MM.1S (cell line): Measurements from ENCODE around the gene SLC39A8.

Experiments used
- DNase-seq: peaks from one replicate; pipeline ENCODE4 v3.0.0-alpha.2; 2015
- H2AFZ ChIP-seq: fragments of 300-600 bp; sonication (generic); 2 replicates; pipeline ENCODE4 v1.6.0; 2016; ENCODE audit warnings: antibody characterized with exemption, low read length
- H3F3A ChIP-seq: fragments of 300-600 bp; sonication (generic); 2 replicates; pipeline ENCODE4 v1.6.1; 2016; ENCODE audit warnings: mild to moderate bottlenecking, antibody characterized with exemption, low read length, moderate library complexity, mixed read lengths; ENCODE audit not compliant: insufficient read depth
- H3K27ac ChIP-seq: fragments of 300-600 bp; sonication (generic); 2 replicates; pipeline ENCODE4 v1.5.1; 2016; ENCODE audit warnings: mild to moderate bottlenecking, low read length
- H3K27me3 ChIP-seq: fragments of 300-600 bp; sonication (generic); replicated peaks from 2 replicates; pipeline ENCODE4 v1.6.0; 2016; ENCODE audit warnings: low read length; ENCODE audit not compliant: insufficient read depth
- H3K36me3 ChIP-seq: fragments of 300-600 bp; sonication (generic); replicated peaks from 2 replicates; pipeline ENCODE4 v1.6.1; 2016; ENCODE audit warnings: mild to moderate bottlenecking, low read length, mixed read lengths; ENCODE audit not compliant: insufficient read depth
- H3K4me1 ChIP-seq: fragments of 300-600 bp; sonication (generic); 2 replicates; pipeline ENCODE4 v1.6.1; 2016; ENCODE audit warnings: low read length, mixed read lengths
- H3K4me2 ChIP-seq: fragments of 300-600 bp; sonication (generic); 2 replicates; pipeline ENCODE4 v1.6.0; 2016; ENCODE audit warnings: low read depth, low read length
- H3K4me3 ChIP-seq: fragments of 300-600 bp; sonication (generic); 2 replicates; pipeline ENCODE4 v1.5.1; 2016; ENCODE audit warnings: low read length, mixed read lengths
- H3K79me2 ChIP-seq: fragments of 300-600 bp; sonication (generic); 2 replicates; pipeline ENCODE4 v1.6.1; 2016; ENCODE audit warnings: mixed run types, low read length, mixed read lengths
- H3K9ac ChIP-seq: fragments of 300-600 bp; sonication (generic); 2 replicates; pipeline ENCODE4 v1.6.1; 2016; ENCODE audit warnings: low read length, mixed read lengths
- H3K9me2 ChIP-seq: fragments of 300-600 bp; sonication (generic); replicated peaks from 2 replicates; pipeline ENCODE4 v1.6.1; 2016; ENCODE audit warnings: mild to moderate bottlenecking, low read length, mixed read lengths; ENCODE audit not compliant: insufficient read depth
- H3K9me3 ChIP-seq: fragments of 300-600 bp; sonication (generic); replicated peaks from 2 replicates; pipeline ENCODE4 v1.6.1; 2016; ENCODE audit warnings: mild to moderate bottlenecking, low read length, mixed read lengths; ENCODE audit not compliant: insufficient read depth
- H4K20me1 ChIP-seq: fragments of 300-600 bp; sonication (generic); 2 replicates; pipeline ENCODE4 v1.6.1; 2016; ENCODE audit warnings: mild to moderate bottlenecking, low read length, moderate library complexity, mixed read lengths; ENCODE audit not compliant: insufficient read depth
- CTCF ChIP-seq: fragments of 300-600 bp; sonication (generic); IDR thresholded peaks from 2 replicates; pipeline ENCODE4 v1.5.1; 2016; ENCODE audit warnings: antibody characterized with exemption, low read length, mixed read lengths
- EZH2 ChIP-seq: fragments of 300-600 bp; sonication (generic); optimal IDR thresholded peaks from 2 replicates; pipeline ENCODE3; 2017; ENCODE audit warnings: low read depth, mild to moderate bottlenecking, antibody characterized with exemption, low read length, mixed read lengths
- EZH2phosphoT487 ChIP-seq: fragments of 300-600 bp; sonication (generic); IDR thresholded peaks from 2 replicates; pipeline ENCODE4 v1.6.1; 2018; ENCODE audit warnings: antibody characterized with exemption, low read length

Gene SLC39A8

DNA sequence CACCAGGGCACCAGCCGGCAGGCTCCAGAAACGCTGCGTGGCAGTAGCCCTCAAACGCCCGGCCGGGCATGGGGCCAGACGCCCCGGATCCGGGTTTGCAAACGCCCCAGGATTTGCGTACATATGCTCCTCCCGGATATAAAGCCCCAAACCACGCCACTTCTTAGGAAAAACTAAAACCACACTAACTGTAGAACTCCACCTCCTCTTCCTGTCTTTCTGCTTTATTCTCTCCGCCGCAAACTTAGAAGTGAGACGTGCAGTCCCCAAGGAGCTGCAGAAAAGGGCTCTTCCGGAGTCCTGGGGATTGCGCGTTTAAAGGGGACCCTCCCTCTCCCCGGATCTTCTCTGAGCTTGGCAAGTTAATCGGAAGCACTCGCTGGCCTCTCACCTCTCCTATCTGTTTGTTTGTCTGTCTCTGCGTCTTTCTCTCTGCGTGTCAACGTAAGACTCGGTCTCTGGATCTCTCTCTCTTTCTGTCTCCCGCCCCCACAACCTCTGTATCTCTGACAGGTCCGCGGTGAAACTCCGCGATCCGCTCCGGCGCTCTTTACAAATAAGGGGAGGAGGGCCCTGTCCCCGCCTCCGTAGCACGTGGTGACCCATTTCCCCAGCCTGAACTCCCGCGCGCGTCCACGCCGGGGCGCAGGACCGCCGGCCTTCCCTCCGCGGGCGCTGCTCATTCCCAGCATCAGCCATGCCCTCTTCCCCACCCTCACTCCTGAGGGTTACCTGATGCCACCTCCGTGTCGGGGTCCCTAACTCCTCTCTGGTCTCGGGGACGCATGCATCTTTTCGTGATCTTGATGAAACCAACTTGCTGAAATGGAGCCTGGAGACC, at the start of gene SLC39A8:
TSS of gene SLC39A8 (minus strand) at position 529 of the 841 bp plus-strand sequence. CDS start 820 bp downstream, outside the sequence.
- DNase-seq, result peak; percentile 92
- Histone ChIP-seq H3K27ac (peak within 1 kb of the TSS; percentile 92), H2AFZ (peak within 1 kb of the TSS; percentile 83), H3K9ac (peak within 1 kb of the TSS; percentile 77), H3F3A (peaks cover 25% of the 10 kb centered on the region), H3K9me3 (no peaks in the 10 kb centered on the region), H3K36me3 (no peaks in the 10 kb centered on the region), H3K4me3 (peak within 1 kb of the TSS; percentile 78), H3K4me1 (peaks cover 25% of the 10 kb centered on the region; the same call in 1 of the 2 replicates), H3K27me3 (no peaks in the 10 kb centered on the region), H4K20me1 (no peaks in the 10 kb centered on the region), H3K4me2 (peak within 1 kb of the TSS; percentile 79), H3K9me2 (no peaks in the 10 kb centered on the region), H3K79me2 (peaks cover 39% of the 10 kb centered on the region)
- no peak for TF ChIP-seq EZH2phosphoT487
- TF ChIP-seq CTCF, result peak; percentile 81
- no peak for TF ChIP-seq EZH2

DNA sequence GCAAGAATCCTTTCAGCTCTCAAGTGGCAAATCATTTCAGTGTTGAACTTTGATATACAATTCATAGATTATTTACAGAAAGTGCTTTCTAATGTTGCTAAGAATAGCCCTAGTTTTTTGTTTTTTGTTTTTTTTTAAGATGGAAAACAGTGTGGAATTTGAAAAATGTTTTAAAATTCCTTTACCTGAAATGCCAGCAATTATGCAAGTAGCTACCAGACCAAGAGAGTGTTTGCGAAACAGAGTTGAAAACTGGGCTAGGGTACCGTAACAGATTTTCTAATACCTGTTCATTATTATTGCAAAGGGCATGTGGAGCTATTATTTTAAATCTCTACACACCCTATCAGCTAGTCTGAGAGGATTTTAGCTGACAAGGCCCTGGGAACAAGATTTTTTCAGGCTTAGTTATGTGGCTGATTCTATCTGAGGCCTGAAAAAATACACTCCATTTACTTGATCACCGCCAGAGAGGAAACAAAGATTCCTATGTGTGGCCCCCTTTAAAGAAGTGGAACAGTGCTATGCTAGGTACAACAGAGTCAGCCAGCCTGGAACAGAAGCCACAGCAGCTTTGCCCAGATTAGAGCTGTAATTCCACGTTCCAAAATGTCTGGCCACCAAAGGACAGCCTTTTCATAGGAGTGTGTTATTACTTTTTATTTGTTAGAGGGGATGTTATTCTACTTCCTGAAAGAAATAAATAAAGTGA, 46.9 kb upstream of the SLC39A8 start:
- no peaks in the 10 kb centered on the region for H3K79me2 ChIP-seq
- no peaks in the 10 kb centered on the region for H3K9me3 ChIP-seq
- H3K4me2 ChIP-seq, result no peak overlapping the region
- H3K9me2 ChIP-seq, result no peaks in the 10 kb centered on the region
- H2AFZ ChIP-seq, result no peak overlapping the region
- H3K9ac ChIP-seq, result no peak overlapping the region
- H3K27me3 ChIP-seq, result no peaks in the 10 kb centered on the region
- no peak for DNase-seq
- H3F3A ChIP-seq, result no peaks in the 10 kb centered on the region
- H3K27ac ChIP-seq, result no peak overlapping the region
- no peaks in the 10 kb centered on the region for H3K36me3 ChIP-seq
- TF ChIP-seq CTCF, result no peak
- no peak for TF ChIP-seq EZH2
- no peak for TF ChIP-seq EZH2phosphoT487
- H3K4me1 ChIP-seq, result no peaks in the 10 kb centered on the region
- no peak overlapping the region for H3K4me3 ChIP-seq
- no peaks in the 10 kb centered on the region for H4K20me1 ChIP-seq

DNA sequence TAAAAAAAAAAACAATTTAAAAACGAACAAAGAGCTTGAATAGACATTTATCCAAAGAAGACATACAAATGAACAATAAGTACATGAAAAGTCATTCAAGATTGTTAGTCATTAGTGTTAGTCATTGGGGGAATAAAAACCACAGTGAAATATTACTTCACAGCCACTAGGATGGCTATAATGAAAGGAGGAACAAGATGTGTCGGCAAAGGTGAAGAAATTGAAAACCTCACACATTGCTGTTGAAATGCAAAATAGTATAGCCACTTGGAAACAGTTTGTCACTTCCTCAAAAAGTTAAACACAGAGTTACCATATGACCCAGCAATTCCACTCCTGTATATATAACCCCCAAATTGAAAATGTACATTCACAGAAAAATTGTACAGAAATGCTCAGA, 45.2 kb upstream of the SLC39A8 start:
- Histone ChIP-seq H3K9me2 (no peaks in the 10 kb centered on the region), H3K4me3 (no peak overlapping the region), H3K4me1 (no peaks in the 10 kb centered on the region), H3K27ac (no peak overlapping the region), H3K4me2 (no peak overlapping the region), H3K79me2 (no peaks in the 10 kb centered on the region), H3K27me3 (no peaks in the 10 kb centered on the region), H3F3A (no peaks in the 10 kb centered on the region), H2AFZ (no peak overlapping the region), H3K9ac (no peak overlapping the region), H4K20me1 (no peaks in the 10 kb centered on the region), H3K9me3 (no peaks in the 10 kb centered on the region), H3K36me3 (no peaks in the 10 kb centered on the region)
- DNase-seq, result no peak
- no peak for TF ChIP-seq CTCF
- TF ChIP-seq EZH2, result no peak
- TF ChIP-seq EZH2phosphoT487, result no peak
